Activated CD8-positive, alpha-beta memory T cell treated with anti-CD3 and anti-CD28 coated beads for 24 hours (primary cell): ENCODE data around the gene C3orf20.

Experiments
- DNase-seq: peaks from one replicate; pipeline ENCODE4 v3.0.0-alpha.2; 2020

The C3orf20 gene

GRCh38 chr3:14779069-14779685, 104.2 kb downstream of the C3orf20 start:
- DNase-seq, result no peak

GRCh38 chr3:14780927-14781507, 106.1 kb downstream of the C3orf20 start:
- no peak for DNase-seq

DNA sequence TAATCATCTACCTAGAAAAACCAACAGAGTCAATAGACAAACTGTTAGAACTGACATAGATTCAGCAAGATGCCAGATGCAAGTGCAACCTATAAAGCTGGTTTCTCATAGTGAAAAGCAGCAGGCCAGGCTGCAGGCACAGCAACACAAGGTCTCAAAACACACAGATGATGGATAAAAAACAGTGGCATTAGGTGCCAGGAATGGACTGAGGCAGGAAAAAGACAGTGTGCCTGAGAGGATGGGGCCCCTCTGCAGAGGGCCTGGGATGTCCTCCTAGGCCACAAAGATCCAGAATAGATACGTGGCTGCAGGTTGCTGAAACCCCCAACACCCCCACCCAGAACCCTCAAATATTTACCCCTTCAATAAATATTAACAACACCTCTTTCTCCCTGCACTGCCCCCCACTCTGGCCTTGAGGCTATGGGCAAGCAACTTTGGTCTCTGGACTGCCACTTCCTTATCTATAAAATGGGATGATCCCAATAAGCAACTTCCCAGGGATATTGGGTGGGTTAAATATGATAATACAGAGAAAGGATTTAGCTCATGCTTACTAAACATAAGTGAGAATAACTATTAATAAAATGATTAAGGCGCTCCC, 108.6 kb downstream of the C3orf20 start:
- DNase-seq, result no peak

GRCh38 chr3:14784087-14784681, 109.2 kb downstream of the C3orf20 start:
- DNase-seq, result no peak

DNA sequence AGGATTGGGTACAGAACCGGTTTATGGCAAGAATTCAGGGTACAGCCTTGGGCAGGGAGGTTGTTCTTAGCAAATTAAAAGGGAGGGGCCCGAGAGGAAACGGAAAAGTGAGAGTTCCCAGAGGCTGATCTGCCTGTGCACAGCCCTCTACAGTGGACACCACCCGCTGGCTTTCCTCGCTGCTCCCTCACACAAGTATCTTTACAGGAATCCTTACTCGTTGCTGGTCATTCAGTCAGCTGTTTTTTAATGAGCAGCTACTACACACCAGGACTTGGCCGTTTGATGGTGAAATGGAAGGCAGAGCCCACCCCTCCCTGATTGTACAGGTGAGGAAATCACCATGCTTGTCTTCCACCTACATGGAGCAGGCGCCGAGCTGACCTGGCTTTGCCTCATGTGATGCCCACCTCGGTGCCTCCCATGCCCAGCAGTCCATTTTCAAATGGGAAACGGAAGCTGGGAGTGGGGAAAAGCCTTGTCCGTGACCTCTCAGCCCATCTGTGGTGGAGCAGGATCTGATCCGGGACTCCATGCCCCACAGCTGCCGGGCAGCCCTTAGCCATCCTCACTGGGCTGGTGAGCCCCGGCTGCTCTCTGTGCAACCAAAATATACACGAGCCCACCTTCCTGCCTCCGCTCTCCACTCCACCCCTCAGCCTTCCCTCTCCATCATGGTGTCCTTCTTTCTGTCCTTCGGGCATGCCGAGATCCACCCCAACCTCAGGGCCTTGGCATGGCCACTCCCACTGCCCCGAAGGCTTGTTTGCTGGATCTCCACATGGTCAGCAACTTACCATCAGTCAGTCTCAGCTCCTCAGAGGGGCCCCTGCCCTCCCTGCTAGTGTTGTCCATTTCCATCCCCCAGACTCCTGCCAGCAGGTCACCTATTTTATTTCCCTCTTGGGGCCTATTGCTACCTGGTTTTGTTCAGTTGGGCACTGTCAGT, 110.5 kb downstream of the C3orf20 start:
- no peak for DNase-seq

DNA sequence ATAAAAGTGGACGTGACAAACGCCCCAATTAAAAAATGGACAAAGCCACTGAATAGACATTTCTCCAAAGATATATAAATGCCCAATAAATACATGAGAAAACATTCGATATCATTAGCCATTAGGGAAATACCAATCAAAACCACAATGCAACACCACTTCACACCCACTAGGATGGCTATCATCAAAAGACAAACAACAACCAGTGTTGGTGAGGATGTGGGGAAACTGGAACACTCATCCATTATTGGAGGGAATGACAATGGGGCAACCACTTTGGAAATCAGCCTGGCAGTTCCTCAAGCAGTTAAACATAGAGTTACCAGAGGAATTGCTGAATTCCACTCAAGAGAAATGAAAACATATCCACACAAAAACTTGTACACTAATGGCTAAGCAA, 111.4 kb downstream of the C3orf20 start:
- DNase-seq, result no peak

- DNase-seq, result no peak
These were observed 112.7 kb downstream of the C3orf20 start for GRCh38 chr3:14787630-14788029.

DNA sequence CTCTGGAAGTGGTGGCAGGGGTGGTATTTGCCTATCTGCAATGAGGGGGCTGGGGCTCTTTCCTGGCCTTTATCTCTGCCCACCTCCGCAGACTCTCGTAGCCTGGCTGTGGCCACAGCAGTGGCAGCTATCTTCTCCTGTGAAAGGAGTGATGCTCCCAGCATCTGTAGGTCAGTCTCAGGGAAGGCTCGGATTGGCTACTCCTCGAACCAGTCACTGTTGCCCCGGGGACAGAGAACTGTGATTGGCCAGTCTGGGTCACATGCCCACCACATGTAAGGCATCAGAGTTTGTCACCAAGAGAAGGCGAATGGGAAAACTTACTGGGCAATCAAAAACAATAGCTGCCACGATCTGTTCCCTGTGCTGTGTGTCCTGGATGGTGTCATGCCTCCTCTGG, 113.7 kb downstream of the C3orf20 start:
- DNase-seq, result no peak

DNA sequence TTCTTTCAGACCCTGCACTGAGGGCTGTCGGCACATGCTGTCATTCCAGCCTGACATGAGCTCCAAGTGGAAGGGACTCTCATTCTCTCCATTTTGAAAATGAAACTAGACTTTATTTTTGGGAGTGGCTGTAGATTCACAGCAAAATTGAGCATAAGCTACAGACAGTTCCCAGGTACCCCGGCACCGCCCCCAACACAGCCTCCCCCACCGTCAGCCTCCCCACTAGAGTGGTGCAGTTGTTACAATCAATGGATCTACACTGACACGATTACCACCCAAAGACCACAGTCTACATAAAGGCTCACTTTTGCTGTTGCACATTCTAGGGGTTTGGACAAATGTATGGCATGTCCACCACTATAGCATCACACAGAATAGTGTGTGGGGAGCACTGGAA, 114.3 kb downstream of the C3orf20 start:
- no peak for DNase-seq

GRCh38 chr3:14789640-14790285, 114.8 kb downstream of the C3orf20 start:
- DNase-seq, result no peak

GRCh38 chr3:14791343-14791945, 116.5 kb downstream of the C3orf20 start:
- peak; percentile 65 for DNase-seq

- no peak for DNase-seq
These were observed 117.8 kb downstream of the C3orf20 start for GRCh38 chr3:14792691-14793121.

DNA sequence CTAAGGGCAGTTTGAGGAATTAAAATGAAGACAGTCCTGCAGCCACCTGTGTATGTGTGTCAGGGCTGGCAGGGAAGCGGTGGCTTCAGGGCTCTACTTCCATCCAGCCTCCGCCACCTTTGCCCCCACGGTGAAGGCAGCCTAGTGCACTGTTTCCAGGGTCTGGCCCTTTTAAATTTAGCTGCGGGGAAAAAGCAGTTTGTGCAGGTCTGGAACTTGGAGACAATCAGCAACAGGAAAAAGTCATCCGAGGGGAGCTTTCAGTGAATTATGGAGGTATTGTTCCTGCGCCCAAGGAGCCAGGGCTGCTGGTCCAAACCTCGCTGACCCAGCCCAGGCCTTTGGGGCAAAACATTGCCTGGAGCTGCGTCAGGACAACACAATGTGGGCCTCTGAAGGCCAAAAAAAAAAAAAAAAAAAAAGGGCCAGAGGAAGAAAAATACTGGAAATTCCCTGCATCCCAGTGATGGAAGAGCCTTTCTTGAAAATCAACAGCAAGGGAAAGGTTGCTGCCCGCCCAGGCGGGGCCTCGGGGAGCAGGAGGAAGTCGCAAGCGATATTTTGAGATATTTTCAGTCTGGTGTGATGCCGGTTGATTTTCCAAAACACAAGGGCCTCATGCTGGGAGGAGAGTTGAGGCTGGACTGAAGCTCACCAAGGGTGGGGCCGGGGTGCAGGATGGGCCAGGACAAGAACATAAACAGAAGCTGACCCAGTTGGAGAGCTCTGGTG, 118.4 kb downstream of the C3orf20 start:
- no peak for DNase-seq

GRCh38 chr3:14793858-14794234, 118.9 kb downstream of the C3orf20 start:
- DNase-seq, result no peak

- no peak for DNase-seq
These were observed 119.5 kb downstream of the C3orf20 start for GRCh38 chr3:14794435-14794834.

- DNase-seq, result no peak
These were observed 121.1 kb downstream of the C3orf20 start for GRCh38 chr3:14795996-14796395.

- no peak for DNase-seq
These were observed 121.6 kb downstream of the C3orf20 start for GRCh38 chr3:14796403-14797077.

GRCh38 chr3:14797731-14798130, 122.8 kb downstream of the C3orf20 start:
- DNase-seq, result no peak

DNA sequence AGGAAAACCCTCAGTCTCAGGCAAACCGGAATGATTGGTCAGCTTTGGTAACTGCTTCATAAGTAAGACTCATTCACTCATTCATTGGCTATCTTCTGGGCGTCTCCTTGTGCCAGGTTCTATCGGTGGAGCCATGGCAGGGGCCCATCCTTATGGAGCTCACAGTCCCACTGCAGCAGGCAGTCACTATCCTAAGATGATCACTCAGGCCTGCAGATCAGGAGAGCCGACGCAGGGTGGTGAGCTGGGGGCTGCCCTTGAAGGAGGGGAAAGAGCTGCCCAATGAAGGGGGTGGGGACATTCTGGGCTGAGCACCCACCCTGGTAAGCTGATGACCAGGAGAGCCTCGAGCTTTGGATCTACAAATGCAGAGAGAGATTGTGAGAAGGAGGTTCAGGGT, 123.3 kb downstream of the C3orf20 start:
- DNase-seq, result no peak

GRCh38 chr3:14799146-14799545, 124.2 kb downstream of the C3orf20 start:
- no peak for DNase-seq

- DNase-seq, result no peak
These were observed 126.1 kb downstream of the C3orf20 start for GRCh38 chr3:14801031-14801430.
